Measurements from ENCODE around the gene ANKH.
A peak's percentile ranks its signal among the peaks of the same experiment; 100 is the strongest.

The ANKH gene

GRCh38 chr5:14757850-14758249 is 113.7 kb downstream of the ANKH start:
- no peak for DNase-seq

GRCh38 chr5:14756478-14756877 is 115.1 kb downstream of the ANKH start:
- DNase-seq = peak; percentile 50

GRCh38 chr5:14753947-14754346 is 117.6 kb downstream of the ANKH start:
- no peak for DNase-seq

GRCh38 chr5:14753292-14753691 is 118.3 kb downstream of the ANKH start:
- DNase-seq = no peak

- no peak for DNase-seq
Observed at GRCh38 chr5:14752497-14753071, 119.0 kb downstream of the ANKH start.

- no peak for DNase-seq
Observed at GRCh38 chr5:14750712-14751111, 120.9 kb downstream of the ANKH start.

- DNase-seq = peak; percentile 76
Observed at GRCh38 chr5:14749579-14750101, 121.9 kb downstream of the ANKH start.

GRCh38 chr5:14748180-14748900 is 123.2 kb downstream of the ANKH start:
- DNase-seq = no peak

- no peak for DNase-seq
Observed at GRCh38 chr5:14745753-14746152, 125.8 kb downstream of the ANKH start.

GRCh38 chr5:14745188-14745563 is 126.4 kb downstream of the ANKH start:
- DNase-seq = no peak

- DNase-seq = no peak
Observed at GRCh38 chr5:14744296-14745187, 127.0 kb downstream of the ANKH start.

- no peak for DNase-seq
Observed at GRCh38 chr5:14743601-14744295, 127.8 kb downstream of the ANKH start.

GRCh38 chr5:14742498-14742897 is 129.1 kb downstream of the ANKH start:
- DNase-seq = peak; percentile 35

- peak; percentile 60 for DNase-seq
Observed at GRCh38 chr5:14741801-14742440, 129.7 kb downstream of the ANKH start.

- peak; percentile 60 for DNase-seq
Observed at GRCh38 chr5:14741131-14741530, 130.4 kb downstream of the ANKH start.

- DNase-seq = no peak
Observed at GRCh38 chr5:14739981-14740380, 131.6 kb downstream of the ANKH start.

- no peak for DNase-seq
Observed at GRCh38 chr5:14739538-14739937, 132.0 kb downstream of the ANKH start.

GRCh38 chr5:14738050-14738449 is 133.5 kb downstream of the ANKH start:
- no peak for DNase-seq

- no peak for DNase-seq
Observed at GRCh38 chr5:14737291-14737690, 134.3 kb downstream of the ANKH start.

GRCh38 chr5:14735944-14736343 is 135.6 kb downstream of the ANKH start:
- DNase-seq = no peak

GRCh38 chr5:14734396-14734795 is 137.2 kb downstream of the ANKH start:
- no peak for DNase-seq

- no peak for DNase-seq
Observed at GRCh38 chr5:14733661-14734060, 137.9 kb downstream of the ANKH start.
